A673 (cell line): ENCODE data around the gene SLC39A3. TPM values are rescaled to one million over a fixed set of nuclear protein-coding genes. Genes with fewer than 3 reads are reported as not detected.
A peak's percentile ranks its signal among the peaks of the same experiment; 100 is the strongest.

ENCODE experiments used
- BruUV-seq: library from RNA; stranded (reverse); fragments of 400-500 nt; replicated peaks from 2 replicates; lab custom pipeline; 2021; lab: Mats Ljungman, UMichigan
- CTCF ChIA-PET: fragments of 300-600 bp; sonication (Branson Sonifier 250); formaldehyde crosslinking; loops from one replicate; lab custom pipeline; 2022; ENCODE audit warnings: antibody characterized with exemption; lab: Charles Lee
- POLR2A ChIA-PET: fragments of 300-600 bp; sonication (Branson Sonifier 250); formaldehyde crosslinking; loops from one replicate; lab custom pipeline; 2022; ENCODE audit warnings: antibody characterized with exemption; ENCODE audit not compliant: low non-redundant PET; lab: Charles Lee
- DNase-seq: peaks from one replicate; pipeline ENCODE4 v3.0.0-alpha.2; 2015; ENCODE audit warnings: low spot score
- H3K27ac ChIP-seq: fragments of 200-600 bp; sonication (generic); 2 replicates; pipeline ENCODE4 v1.5.1; 2016; ENCODE audit warnings: mixed run types, low read depth, mild to moderate bottlenecking, mixed read lengths, antibody characterized with exemption, low read length; ENCODE audit not compliant: poor library complexity, severe bottlenecking
- H3K27me3 ChIP-seq: fragments of 200-600 bp; sonication (generic); replicated peaks from 2 replicates; pipeline ENCODE4 v1.6.1; 2017; ENCODE audit warnings: mixed run types, low read depth, mild to moderate bottlenecking, mixed read lengths, antibody characterized with exemption, low read length; ENCODE audit not compliant: insufficient read depth, poor library complexity
- H3K36me3 ChIP-seq: fragments of 200-600 bp; sonication (generic); 2 replicates; pipeline ENCODE4 v1.6.1; 2016; ENCODE audit warnings: mixed run types, mild to moderate bottlenecking, mixed read lengths, antibody characterized with exemption, low read length; ENCODE audit not compliant: insufficient read depth, poor library complexity, severe bottlenecking
- H3K4me1 ChIP-seq: fragments of 200-600 bp; sonication (generic); 2 replicates; pipeline ENCODE4 v1.6.1; 2017; ENCODE audit warnings: mixed run types, mild to moderate bottlenecking, mixed read lengths, antibody characterized with exemption, low read length; ENCODE audit not compliant: insufficient read depth, poor library complexity, severe bottlenecking
- H3K4me3 ChIP-seq: fragments of 200-600 bp; sonication (generic); 2 replicates; pipeline ENCODE4 v1.5.1; 2016; ENCODE audit warnings: low read depth, mixed run types, mild to moderate bottlenecking, mixed read lengths, low read length; ENCODE audit not compliant: poor library complexity, severe bottlenecking
- H3K9me3 ChIP-seq: fragments of 200-600 bp; sonication (generic); 2 replicates; pipeline ENCODE4 v1.6.1; 2016; ENCODE audit warnings: mixed run types, low read depth, mild to moderate bottlenecking, mixed read lengths, antibody characterized with exemption, low read length; ENCODE audit not compliant: poor library complexity, severe bottlenecking
- CTCF ChIP-seq: fragments of 300-800, 200-600 bp; sonication (generic); conservative IDR thresholded peaks from 2 replicates; pipeline ENCODE4 v1.5.1; 2017; ENCODE audit warnings: low read depth, mild to moderate bottlenecking, antibody characterized with exemption, low read length, moderate library complexity, mixed read lengths
- EZH2 ChIP-seq: fragments of 200-600 bp; sonication (generic); IDR thresholded peaks from 2 replicates; pipeline ENCODE4 v1.6.1; 2017; ENCODE audit warnings: borderline replicate concordance, low read depth, mild to moderate bottlenecking, mixed read lengths, antibody characterized with exemption, low read length; ENCODE audit not compliant: poor library complexity, severe bottlenecking
- intact Hi-C: fragments of 100-400 bp; cut with micrococcal nuclease; formaldehyde crosslinking; loops from one replicate; pipeline ENCODE4 v1.10.0; 2022; ENCODE audit not compliant: unreplicated experiment
- total RNA-seq: library from RNA; stranded (reverse); gene quantifications from 2 replicates; pipeline ENCODE4 v1.2.3, GENCODE V29; 2021

Gene SLC39A3
- total RNA-seq, 1 experiment from 2014 or later, result 44.8 TPM

GRCh38 chr19:2703077-2703437 is 36.8 kb downstream of the SLC39A3 start:
- DNase-seq, result no peak
- intact Hi-C loops, result no loop called here
- H3K4me3 ChIP-seq, result no peak overlapping the region
- BruUV-seq, result no TSS peak
- H3K36me3 ChIP-seq, result no peaks in the 10 kb centered on the region
- CTCF ChIA-PET, result no interaction called here
- H3K27me3 ChIP-seq, result peaks cover 25% of the 10 kb centered on the region
- TF ChIP-seq EZH2 (no peak), CTCF (no peak)
- POLR2A ChIA-PET, result no interaction called here
- H3K4me1 ChIP-seq, result no peaks in the 10 kb centered on the region
- no peak overlapping the region for H3K27ac ChIP-seq
- H3K9me3 ChIP-seq, result no peaks in the 10 kb centered on the region

- ChIA-PET CTCF (no interaction called here), POLR2A (no interaction called here)
- TF ChIP-seq EZH2, result no peak
- TF ChIP-seq CTCF, result no peak
- H3K9me3 ChIP-seq, result no peaks in the 10 kb centered on the region
- H3K36me3 ChIP-seq, result no peaks in the 10 kb centered on the region
- H3K27ac ChIP-seq, result no peak within 1 kb of the TSS
- intact Hi-C loops, result no loop called here
- BruUV-seq, result no TSS peak
- peak; percentile 95 for DNase-seq
- H3K4me1 ChIP-seq, result no peaks in the 10 kb centered on the region
- peaks cover 25% of the 10 kb centered on the region for H3K27me3 ChIP-seq
- H3K4me3 ChIP-seq, result peak within 1 kb of the TSS; percentile 70
Measured at GRCh38 chr19:2702170-2703076, 37.4 kb downstream of the SLC39A3 start, which contains the start of gene GNG7. TSS of gene GNG7 (minus strand) at chr19:2702694. CDS start at chr19:2520688, 182,006 bp downstream.

GRCh38 chr19:2701361-2702169 is 38.3 kb downstream of the SLC39A3 start:
- no peak for TF ChIP-seq EZH2
- TF ChIP-seq CTCF, result no peak
- CTCF ChIA-PET, result no interaction called here
- H3K4me3 ChIP-seq, result peak overlapping the region; percentile 70

More at GRCh38 chr19:2701361-2702169, 38.3 kb downstream of the SLC39A3 start:
- intact Hi-C loops, result no loop called here
- Histone ChIP-seq H3K4me1 (no peaks in the 10 kb centered on the region), H3K27me3 (peaks cover 25% of the 10 kb centered on the region), H3K9me3 (no peaks in the 10 kb centered on the region), H3K36me3 (no peaks in the 10 kb centered on the region), H3K27ac (no peak overlapping the region)
- no peak for DNase-seq
- POLR2A ChIA-PET, result no interaction called here
- BruUV-seq, result no TSS peak
